Type B pancreatic cell (in vitro differentiated cells): ENCODE results near the gene RNU5B-1. TPM values are rescaled to one million over a fixed set of nuclear protein-coding genes. Genes with fewer than 3 reads are reported as not detected.

Source experiments
- DNase-seq: peaks from one replicate; pipeline ENCODE4 v3.0.0; 2021; ENCODE audit warnings: mixed read lengths; ENCODE audit not compliant: unreplicated experiment; ENCODE audit errors: extremely low spot score
- H3K27ac Mint-ChIP-seq: 2 replicates; pipeline ENCODE4 v1.8.0; 2021; ENCODE audit warnings: mild to moderate bottlenecking, mixed read lengths
- H3K27me3 Mint-ChIP-seq: 2 replicates; pipeline ENCODE4 v1.8.0; 2021; ENCODE audit warnings: mixed read lengths
- H3K36me3 Mint-ChIP-seq: 2 replicates; pipeline ENCODE4 v1.8.0; 2021; ENCODE audit warnings: mixed read lengths
- H3K4me1 Mint-ChIP-seq: one replicate; pipeline ENCODE4 v1.8.0; 2021; ENCODE audit warnings: mixed read lengths; ENCODE audit not compliant: unreplicated experiment
- H3K4me3 Mint-ChIP-seq: 2 replicates; pipeline ENCODE4 v1.8.0; 2021; ENCODE audit warnings: mild to moderate bottlenecking, mixed read lengths
- H3K9me3 Mint-ChIP-seq: 2 replicates; pipeline ENCODE4 v1.8.0; 2021; ENCODE audit warnings: mixed read lengths
- CTCF ChIP-seq: fragments of 200-600 bp; sonication (generic); conservative IDR thresholded peaks from 2 replicates; pipeline ENCODE4 v1.5.0; 2021; ENCODE audit warnings: antibody characterized with exemption, mild to moderate bottlenecking
- total RNA-seq: library from RNA; stranded (reverse); gene quantifications from 2 replicates; pipeline ENCODE4 v1.2.1, GENCODE V29; 2021; ENCODE audit warnings: low replicate concordance

The RNU5B-1 gene
- total RNA-seq, 1 donor from 2014 or later = 16.3 TPM

- Mint-ChIP-seq H3K4me1 (peaks cover 16% of the 10 kb centered on the region), H3K27ac (no peak overlapping the region), H3K9me3 (no peaks in the 10 kb centered on the region), H3K27me3 (no peaks in the 10 kb centered on the region), H3K4me3 (no peak overlapping the region), H3K36me3 (peaks cover 4% of the 10 kb centered on the region)
- no peak for TF ChIP-seq CTCF
- DNase-seq = no peak
These were observed 25.0 kb downstream of the RNU5B-1 start for GRCh38 chr15:65329288-65329983.

DNA sequence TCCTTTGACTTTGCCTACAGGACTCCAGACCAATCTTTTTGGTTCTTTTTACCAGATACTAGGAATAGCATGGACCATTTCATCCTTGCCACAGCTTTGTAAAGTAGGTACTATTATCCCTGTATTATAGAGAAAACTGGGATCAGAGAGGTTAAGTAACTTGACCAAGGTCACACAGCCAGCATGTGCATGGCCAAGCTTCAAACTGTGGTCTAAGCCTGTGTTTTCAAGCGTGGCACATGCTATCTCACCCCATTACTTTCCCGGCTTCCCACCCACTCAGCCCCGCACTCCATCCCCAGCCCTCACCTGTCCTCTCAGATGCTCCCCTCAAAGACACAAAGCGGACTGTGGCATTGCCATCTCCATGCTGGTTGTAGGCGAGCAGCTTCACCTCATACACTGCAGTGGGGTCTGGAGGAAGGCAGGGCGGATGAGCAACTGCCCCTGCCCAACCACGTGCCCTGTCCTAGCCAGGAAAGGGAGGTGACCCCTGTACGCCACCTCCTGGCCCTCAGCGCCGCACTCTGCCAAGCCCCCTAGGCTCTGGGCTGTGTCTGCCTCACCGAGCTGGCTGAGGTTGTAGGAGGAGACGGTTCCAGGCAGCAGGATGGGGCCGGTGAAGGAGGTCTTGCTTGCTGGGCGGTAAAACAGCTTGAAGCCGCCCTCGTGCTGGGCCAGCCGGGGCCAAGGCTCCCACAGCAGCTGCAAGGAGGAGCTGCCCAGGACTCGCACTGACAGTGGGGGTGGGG is 25.7 kb downstream of the RNU5B-1 start:
- DNase-seq = no peak
- peaks cover 16% of the 10 kb centered on the region for H3K4me1 Mint-ChIP-seq
- TF ChIP-seq CTCF = no peak
- no peak overlapping the region for H3K27ac Mint-ChIP-seq
- H3K4me3 Mint-ChIP-seq = no peak overlapping the region
- peaks cover 4% of the 10 kb centered on the region for H3K36me3 Mint-ChIP-seq
- no peaks in the 10 kb centered on the region for H3K27me3 Mint-ChIP-seq
- H3K9me3 Mint-ChIP-seq = no peaks in the 10 kb centered on the region

DNA sequence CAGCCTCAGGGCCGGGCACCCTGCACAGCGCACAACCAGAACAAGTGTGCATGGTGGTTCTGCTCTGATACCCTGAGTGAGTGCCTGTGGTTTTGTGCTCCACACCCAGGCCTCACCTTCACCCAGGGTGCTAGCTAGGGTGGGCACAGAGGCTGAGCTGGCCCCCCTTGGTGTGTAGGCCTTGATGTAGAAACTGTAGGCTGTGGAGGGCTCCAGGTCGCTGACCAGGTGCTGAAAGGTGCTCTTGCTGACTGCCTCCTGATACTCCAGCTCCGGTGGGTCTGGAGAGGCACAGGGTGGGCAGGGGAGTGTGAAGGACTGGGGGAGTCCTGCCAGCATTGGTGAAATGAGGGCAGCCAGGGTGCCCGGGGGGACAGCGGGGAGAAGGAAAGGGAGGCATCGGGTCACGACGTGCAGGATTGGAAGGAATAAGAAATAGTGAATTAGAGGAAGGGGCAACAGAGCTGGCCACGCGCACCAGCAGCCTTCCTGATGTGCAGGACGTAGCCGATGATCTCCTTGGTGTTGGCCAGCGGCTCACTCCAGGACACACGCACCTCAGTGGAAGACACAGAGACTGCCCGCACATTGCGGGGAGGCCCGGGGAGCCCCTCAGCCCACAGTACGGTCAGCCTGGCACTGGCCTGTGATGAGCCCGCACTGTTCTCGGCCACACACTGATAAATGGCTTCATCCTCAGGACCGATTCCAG is 26.6 kb downstream of the RNU5B-1 start:
- Mint-ChIP-seq H3K27me3 (no peaks in the 10 kb centered on the region), H3K9me3 (no peaks in the 10 kb centered on the region), H3K4me3 (no peak overlapping the region), H3K27ac (no peak overlapping the region), H3K36me3 (peaks cover 4% of the 10 kb centered on the region), H3K4me1 (peaks cover 19% of the 10 kb centered on the region)
- TF ChIP-seq CTCF = no peak
- no peak for DNase-seq

GRCh38 chr15:65331811-65332210 is 27.3 kb downstream of the RNU5B-1 start:
- no peak overlapping the region for H3K27ac Mint-ChIP-seq
- no peak overlapping the region for H3K4me3 Mint-ChIP-seq
- no peaks in the 10 kb centered on the region for H3K9me3 Mint-ChIP-seq
- H3K27me3 Mint-ChIP-seq = no peaks in the 10 kb centered on the region
- no peak for TF ChIP-seq CTCF
- peaks cover 4% of the 10 kb centered on the region for H3K36me3 Mint-ChIP-seq
- H3K4me1 Mint-ChIP-seq = peaks cover 21% of the 10 kb centered on the region
- no peak for DNase-seq

DNA sequence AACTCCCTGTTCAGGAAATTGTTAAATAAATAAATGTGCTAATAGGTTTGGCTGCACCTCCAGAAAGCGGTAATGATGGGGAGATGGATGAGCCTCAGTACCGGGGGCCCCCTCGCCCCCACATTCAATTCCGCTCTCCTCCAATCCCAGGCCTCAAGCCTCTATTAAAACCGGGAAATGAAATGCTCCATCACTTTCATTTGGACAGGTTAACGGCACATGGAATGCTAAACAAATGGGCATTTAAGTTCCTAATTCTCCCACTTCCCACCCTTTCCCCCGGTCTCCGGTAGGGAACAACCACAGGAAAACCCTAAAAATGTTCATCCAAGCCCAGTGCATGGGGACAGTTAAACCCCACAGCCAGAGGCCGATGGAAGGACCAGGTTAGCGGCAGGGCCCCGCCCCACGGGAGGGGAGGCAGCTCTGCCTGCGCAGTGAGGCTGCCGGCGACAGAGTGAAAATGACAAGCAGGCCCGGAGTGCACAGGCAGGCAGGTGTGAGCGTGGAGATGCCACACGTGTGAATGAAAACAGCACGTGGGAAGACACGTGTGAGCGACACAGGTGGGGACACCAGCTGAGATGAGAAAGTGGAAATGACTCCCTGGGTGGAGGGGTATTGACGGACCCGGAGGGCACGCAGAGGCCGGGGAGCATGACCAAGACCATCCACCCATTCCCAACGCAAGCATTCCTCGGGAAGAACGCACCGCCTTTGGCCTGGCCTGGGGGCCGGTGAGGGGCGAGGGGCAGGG is 28.1 kb downstream of the RNU5B-1 start:
- Mint-ChIP-seq H3K9me3 (no peaks in the 10 kb centered on the region), H3K27ac (no peak overlapping the region), H3K36me3 (peaks cover 4% of the 10 kb centered on the region), H3K4me3 (no peak overlapping the region), H3K27me3 (no peaks in the 10 kb centered on the region), H3K4me1 (peaks cover 20% of the 10 kb centered on the region)
- DNase-seq = no peak
- TF ChIP-seq CTCF = no peak
